Stimulated activated CD8-positive, alpha-beta memory T cell treated with anti-CD3 and anti-CD28 coated beads, Interleukin-12 subunit alpha, Interleukin-12 subunit beta, amount 100 ng/mL, for 24 hours (primary cell): ENCODE measurements around the gene EXOSC10.
"Not testable (repeated sequence)": the region's sequence is repeated elsewhere in the genome, so short reads cannot be mapped to it uniquely, and the experiment has no call there.

Experiments
- DNase-seq: peaks from one replicate; pipeline ENCODE4 v3.0.0-alpha.2; 2020; ENCODE audit errors: extremely low read depth

The EXOSC10 gene

DNA sequence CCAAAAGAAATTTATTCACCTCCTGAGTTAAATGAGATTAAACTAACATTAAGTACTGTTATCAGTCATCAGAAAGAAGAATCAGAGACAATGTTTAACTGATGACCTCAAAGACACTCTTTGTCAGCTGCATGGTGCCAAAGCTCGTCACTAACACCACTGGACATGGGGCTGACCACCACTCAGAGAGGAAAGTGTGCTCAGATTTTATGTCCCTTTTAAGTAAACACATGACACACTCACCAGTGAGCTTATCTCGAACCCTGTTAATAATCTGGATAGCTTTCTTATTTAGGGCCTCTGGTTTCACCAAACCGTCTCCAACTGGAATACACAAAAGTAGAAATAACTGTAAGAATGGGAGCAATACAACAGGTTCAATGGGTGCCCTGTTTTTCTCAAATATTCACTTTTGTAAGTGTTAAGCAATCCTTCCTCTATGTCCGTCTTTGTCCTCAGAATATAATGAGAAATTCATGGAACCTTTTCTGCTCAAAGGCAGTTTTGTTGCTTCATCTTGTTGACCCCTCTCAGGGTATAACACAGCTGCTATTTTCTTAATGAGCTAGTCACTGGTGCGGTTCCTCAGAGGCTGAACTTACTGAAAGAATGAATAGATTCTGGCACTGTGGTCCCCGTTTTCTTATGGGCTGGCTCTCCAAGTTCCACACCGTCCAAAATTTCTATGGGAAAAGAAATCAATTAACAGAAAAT is 9.5 kb upstream of the EXOSC10 start:
- DNase-seq = no peak

DNA sequence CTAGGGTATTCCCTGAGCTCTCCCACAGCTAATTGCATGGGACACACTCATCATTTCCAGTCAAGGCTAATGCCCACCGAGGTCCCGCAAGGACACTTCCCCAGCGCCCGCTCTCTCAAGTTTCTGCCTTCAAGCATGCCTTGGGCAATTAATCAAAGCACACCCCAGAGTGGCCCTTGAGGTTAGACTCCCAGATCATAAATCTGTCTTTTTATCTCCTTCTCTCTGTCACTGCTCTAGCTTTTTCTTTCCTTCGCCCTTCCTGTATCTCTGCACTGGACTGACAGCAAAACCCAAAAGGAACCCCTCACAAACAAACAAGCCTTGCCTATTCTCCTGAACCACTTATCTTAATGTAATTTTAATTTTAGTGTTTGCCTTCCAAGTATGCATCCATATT is 7.9 kb upstream of the EXOSC10 start:
- no peak for DNase-seq

- DNase-seq = no peak
Measured at GRCh38 chr1:11105586-11105985, 5.9 kb upstream of the EXOSC10 start.

GRCh38 chr1:11101347-11101746 is 1.7 kb upstream of the EXOSC10 start:
- no peak for DNase-seq

- DNase-seq = not testable (repeated sequence)
Measured at GRCh38 chr1:11100806-11101205, 1.1 kb upstream of the EXOSC10 start.

DNA sequence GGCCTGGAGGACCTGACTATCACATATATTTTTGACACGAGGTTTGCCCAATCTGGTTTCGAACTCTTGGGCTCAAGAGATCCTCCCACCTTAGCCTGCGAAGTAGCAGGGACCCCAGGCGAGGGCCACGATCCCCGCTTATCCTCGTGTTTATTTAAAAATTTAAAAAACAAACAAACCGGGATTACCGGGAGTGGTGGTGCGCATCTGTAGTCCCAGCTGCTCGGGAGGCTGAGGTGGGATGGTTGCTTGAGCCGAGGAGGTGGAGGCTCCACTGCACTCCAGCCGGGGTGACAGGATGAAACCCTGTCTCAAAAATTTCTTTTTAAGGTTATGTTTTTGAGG is 452 bp upstream of the EXOSC10 start:
- DNase-seq = no peak

DNA sequence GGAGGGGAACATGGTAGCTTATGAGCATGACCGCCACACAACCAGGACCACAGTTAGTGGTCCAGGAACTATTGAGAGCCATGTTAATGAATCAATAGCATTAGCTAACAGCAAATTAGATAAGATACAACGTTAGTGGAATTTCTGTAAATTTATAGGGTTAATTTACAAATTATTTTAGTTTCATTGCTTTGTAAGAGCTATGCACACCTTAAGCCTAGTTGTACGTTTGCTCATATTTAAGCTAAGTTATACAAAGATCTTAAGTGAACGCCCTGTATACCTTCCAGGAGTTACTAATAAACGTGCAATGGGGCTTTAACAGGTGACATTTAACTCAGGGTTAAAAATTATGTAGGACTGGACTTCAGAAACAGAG is 749 bp downstream of the EXOSC10 start:
- DNase-seq = no peak

- DNase-seq = not testable (repeated sequence)
Measured at GRCh38 chr1:11083784-11084183, 15.9 kb downstream of the EXOSC10 start.

GRCh38 chr1:11080931-11081330 is 18.7 kb downstream of the EXOSC10 start:
- DNase-seq = no peak

DNA sequence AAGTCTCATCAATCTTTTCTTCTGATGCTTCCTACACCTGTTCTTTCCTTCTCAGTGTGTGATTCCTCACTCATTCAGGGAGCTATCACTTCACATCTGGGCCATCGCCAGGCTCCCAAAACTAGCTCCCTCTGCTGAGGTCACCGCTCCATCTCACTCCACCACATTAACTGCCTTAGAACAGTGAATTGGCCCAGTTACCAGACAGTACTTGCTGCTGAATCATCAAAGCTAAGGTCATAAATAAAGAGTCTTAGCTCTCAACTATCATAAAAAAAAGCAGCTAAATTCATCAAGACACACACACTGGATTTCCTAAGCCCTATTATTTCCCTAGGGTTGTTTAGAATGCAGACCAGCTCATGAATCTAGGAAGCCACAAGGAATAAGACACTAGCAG is 21.0 kb downstream of the EXOSC10 start:
- no peak for DNase-seq

GRCh38 chr1:11073398-11073797 is 26.3 kb downstream of the EXOSC10 start:
- not testable (repeated sequence) for DNase-seq

- no peak for DNase-seq
Measured at GRCh38 chr1:11072216-11072917, 27.3 kb downstream of the EXOSC10 start.

DNA sequence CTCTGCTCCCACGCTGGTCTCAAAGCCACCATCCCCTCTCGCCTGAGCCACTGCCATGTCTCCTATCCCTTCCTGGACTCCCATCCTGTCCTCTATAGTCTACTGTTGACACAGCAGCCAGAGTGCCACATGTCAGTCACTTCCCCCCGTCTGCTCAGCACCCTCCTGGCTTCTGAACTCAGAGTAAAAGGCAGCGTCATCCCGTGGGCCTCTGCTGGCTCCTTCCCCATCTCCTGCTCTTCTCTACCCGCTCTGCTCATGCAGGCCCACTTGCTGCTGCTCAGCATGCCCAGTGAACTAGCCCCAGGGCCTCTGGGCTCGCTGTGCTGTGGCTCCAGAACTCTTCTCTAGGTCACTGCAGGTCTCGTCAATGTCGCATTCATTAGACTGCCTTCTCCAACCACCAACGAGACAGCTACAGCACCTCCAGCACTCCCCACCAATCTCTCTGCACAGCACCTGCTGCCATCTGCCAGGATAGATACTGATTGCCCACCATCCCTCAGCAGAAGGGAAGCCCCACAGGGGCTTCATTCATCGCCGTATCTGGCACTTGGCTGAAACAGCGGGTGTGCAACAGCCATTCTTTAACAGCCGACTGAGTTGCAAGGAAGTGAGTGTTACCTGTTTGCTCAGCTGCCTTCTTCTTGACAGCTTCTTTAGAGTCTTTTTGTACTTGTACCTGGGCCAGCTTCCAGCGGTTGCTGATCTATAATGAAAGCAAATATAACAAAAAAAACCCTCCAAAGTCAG is 28.0 kb downstream of the EXOSC10 start:
- DNase-seq = no peak

- no peak for DNase-seq
Measured at GRCh38 chr1:11070876-11071275, 28.8 kb downstream of the EXOSC10 start.

DNA sequence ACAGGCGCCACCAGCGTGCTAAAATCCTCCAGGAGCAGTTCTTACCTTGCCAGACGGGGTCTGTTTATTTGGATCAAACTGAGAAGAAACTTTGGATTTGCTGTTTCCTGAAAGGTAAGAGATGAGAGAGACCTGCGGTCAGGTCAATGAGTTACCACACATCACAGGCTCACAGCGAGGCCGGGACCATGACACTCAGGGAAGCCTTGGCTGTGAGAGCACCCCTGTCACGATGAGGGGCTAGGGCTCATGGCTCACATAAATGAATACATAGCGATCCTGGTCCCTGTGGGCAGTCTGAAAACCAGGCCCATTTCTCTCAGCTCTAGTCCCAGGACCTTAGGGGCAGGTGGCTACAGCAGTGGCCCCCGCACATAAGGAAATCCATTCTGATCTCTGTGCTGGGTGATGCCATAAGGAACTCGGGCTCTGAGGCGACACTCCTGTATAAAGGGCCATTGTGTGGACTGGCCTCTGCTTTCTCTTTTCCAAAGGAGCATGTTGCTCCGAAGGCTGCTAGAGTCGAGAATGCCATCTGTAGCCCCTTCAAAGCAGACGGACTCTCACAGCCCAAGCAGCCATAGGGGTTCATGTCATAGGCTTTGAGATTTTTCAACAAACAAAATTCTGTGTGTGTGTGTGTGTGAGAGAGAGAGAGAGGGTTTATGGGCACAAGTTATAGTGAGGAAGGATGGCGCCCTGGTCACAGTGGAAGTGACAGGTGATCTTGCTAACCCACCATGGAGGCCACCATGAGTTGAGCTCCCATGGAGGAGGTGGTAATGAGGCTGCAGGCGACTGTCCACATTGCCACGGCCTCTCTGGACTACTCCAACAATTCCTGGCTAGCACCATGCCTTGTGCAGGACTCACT is 30.8 kb downstream of the EXOSC10 start:
- no peak for DNase-seq

DNA sequence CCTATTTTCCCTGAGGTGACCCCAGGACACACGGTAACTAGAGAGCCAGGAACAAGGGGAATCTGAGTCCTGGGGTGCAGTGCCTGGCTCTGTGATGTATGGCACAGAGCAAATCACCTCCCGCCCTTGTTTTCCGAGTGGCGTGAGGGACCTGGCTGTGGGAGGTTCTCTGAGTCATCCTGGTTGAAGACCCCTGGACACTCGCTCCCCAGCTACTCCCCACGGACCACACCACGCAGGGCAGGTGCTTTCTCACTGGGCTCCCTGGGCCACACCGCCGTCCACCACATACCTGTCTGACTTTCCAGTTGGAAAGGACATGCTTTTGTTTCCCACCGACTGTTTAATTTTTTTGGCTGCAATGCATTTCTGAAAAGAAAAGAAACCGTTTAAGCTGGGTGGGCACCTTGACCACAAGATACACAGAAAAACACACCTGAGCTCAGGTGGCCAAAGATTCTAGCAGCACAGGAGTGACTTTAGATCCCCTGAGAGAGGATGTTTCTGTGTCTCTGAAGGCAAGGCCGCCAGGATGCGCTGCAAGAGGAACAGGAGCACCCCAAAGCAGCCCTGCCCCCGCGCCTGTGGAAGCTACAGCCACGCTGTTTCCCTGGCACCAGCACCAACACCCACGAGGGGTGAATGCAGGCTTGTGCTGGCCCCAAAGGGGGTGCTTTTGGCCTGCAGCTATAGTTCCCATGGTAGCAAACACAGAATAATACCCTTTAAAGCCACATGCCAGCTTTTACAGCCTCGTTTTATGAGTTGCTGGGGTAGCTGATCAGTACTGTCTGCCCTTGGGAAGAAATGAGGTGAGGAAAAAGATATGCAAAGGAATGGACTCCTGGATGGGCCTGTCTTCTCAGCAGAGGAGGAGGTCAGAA is 31.7 kb downstream of the EXOSC10 start:
- DNase-seq = no peak

DNA sequence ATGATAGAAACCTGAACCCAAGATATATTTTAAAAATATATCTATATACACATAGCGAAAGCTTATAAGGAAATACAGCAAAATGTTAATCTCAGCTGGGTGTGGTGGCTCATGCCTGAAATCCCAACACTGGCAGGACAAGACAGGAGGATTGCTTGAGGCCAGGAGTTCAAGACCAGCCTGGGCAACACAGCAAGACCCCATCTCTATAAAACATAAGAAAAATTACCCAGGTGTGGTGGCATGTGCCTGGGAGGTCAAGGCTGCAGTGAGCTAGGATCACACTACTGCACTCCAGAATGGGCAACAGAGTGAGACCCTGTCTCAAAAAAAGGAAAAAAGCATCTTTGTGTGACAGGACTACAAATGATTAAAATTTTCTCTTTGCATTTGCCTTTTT is 33.9 kb downstream of the EXOSC10 start:
- DNase-seq = no peak

DNA sequence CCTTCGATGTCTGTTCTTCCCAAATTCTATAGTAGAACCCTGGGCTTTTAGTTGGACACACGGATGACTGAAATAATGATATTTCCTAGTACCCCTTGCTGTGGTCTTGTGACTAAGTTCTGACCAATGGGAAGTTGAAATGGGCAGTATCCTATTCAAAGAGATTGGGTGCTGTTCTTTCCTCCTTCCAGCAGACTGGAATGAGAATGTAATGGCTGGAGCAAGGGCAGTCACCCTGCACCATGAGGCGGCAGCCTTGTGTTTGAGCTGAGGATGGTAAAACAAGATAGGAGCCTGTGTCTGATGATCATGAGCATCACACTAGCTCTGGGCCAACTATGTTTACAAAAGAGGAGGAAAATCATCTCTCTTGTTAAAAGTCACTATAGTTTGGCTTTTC is 34.7 kb downstream of the EXOSC10 start:
- no peak for DNase-seq

GRCh38 chr1:11063937-11064537 is 35.6 kb downstream of the EXOSC10 start:
- not testable (repeated sequence) for DNase-seq

GRCh38 chr1:11062965-11063401 is 36.7 kb downstream of the EXOSC10 start:
- DNase-seq = no peak
